Smooth muscle cell (in vitro differentiated cells): Measurements from ENCODE around the gene FAAP100. TPM values are rescaled to one million over a fixed set of nuclear protein-coding genes. Genes with fewer than 3 reads are reported as not detected.

Experiments used
- DNase-seq: peaks from one replicate; lab custom pipeline; 2025; ENCODE audit not compliant: unreplicated experiment; lab: John Stamatoyannopoulos, UW
- H2AFZ ChIP-seq: fragments of 200-600 bp; sonication (generic); 2 replicates; pipeline ENCODE4 v1.6.0; 2016; ENCODE audit warnings: antibody characterized with exemption, low read depth, mild to moderate bottlenecking
- H3F3A ChIP-seq: fragments of 200-600 bp; sonication (generic); 2 replicates; pipeline ENCODE4 v1.6.0; 2017; ENCODE audit warnings: antibody characterized with exemption, low read depth
- H3K27ac ChIP-seq: fragments of 200-600 bp; sonication (generic); 2 replicates; pipeline ENCODE4 v1.5.1; 2016; ENCODE audit warnings: low read depth, mild to moderate bottlenecking
- H3K27me3 ChIP-seq: fragments of 200-600 bp; sonication (generic); 2 replicates; pipeline ENCODE4 v1.6.1; 2016; ENCODE audit warnings: low read depth, mild to moderate bottlenecking
- H3K36me3 ChIP-seq: fragments of 200-600 bp; sonication (generic); 2 replicates; pipeline ENCODE4 v1.5.1; 2016; ENCODE audit warnings: low read depth
- H3K4me1 ChIP-seq: fragments of 200-600 bp; sonication (generic); 2 replicates; pipeline ENCODE4 v1.5.1; 2016; ENCODE audit warnings: low read depth
- H3K4me2 ChIP-seq: fragments of 200-600 bp; sonication (generic); 2 replicates; pipeline ENCODE4 v1.6.0; 2016; ENCODE audit warnings: mild to moderate bottlenecking
- H3K4me3 ChIP-seq: fragments of 200-600 bp; sonication (generic); 2 replicates; pipeline ENCODE4 v1.5.1; 2016; ENCODE audit warnings: mild to moderate bottlenecking
- H3K79me2 ChIP-seq: fragments of 200-600 bp; sonication (generic); 2 replicates; pipeline ENCODE4 v1.6.0; 2016; ENCODE audit warnings: low read depth, mild to moderate bottlenecking
- H3K9ac ChIP-seq: fragments of 200-600 bp; sonication (generic); 2 replicates; pipeline ENCODE4 v1.6.0; 2016; ENCODE audit warnings: low read depth
- H3K9me3 ChIP-seq: fragments of 200-600 bp; sonication (generic); replicated peaks from 2 replicates; pipeline ENCODE4 v1.5.1; 2016; ENCODE audit warnings: low read depth
- H4K20me1 ChIP-seq: fragments of 200-600 bp; sonication (generic); 2 replicates; pipeline ENCODE4 v1.6.0; 2016; ENCODE audit warnings: low read depth
- CTCF ChIP-seq: fragments of 200-600 bp; sonication (generic); IDR thresholded peaks from 2 replicates; pipeline ENCODE4 v1.5.1; 2017; ENCODE audit warnings: borderline replicate concordance, mild to moderate bottlenecking, antibody characterized with exemption; ENCODE audit not compliant: insufficient read depth, poor library complexity, severe bottlenecking
- WGBS: methylation state at CpG from one replicate; pipeline ENCODE4 v1.1.7; 2016; ENCODE audit warnings: low lambda C conversion rate; 5-methylcytosine and 5-hydroxymethylcytosine counted together
- polyA plus RNA-seq: library from polyadenylated mRNA; unstranded; fragments of >200 nt; fragmentation: Nextera tagmentation; extraction: Ambion mirVana; gene quantifications from 2 replicates; pipeline ENCODE4 v1.2.1, GENCODE V29; 2016
- total RNA-seq: library from RNA; depleted of rRNA; stranded (reverse); fragments of >200 nt; gene quantifications from 2 replicates; pipeline ENCODE4 v1.2.3, GENCODE V29; 2014

FAAP100 gene
- total and polyA plus RNA-seq, 2 experiments from 2014 or later, result 17.9 to 28.5 TPM

GRCh38 chr17:81556175-81556691 lies 4.1 kb upstream of the FAAP100 start:
- no peak for DNase-seq
- Histone ChIP-seq H3K79me2 (peaks cover 6% of the 10 kb centered on the region), H3K27ac (peak overlapping the region; percentile 21), H3K9ac (no peak overlapping the region), H3F3A (peaks cover 22% of the 10 kb centered on the region), H4K20me1 (peaks cover 16% of the 10 kb centered on the region), H3K36me3 (no peaks in the 10 kb centered on the region), H3K4me3 (no peak overlapping the region), H3K27me3 (no peaks in the 10 kb centered on the region), H3K4me2 (no peak overlapping the region), H3K4me1 (peaks cover under 1% of the 10 kb centered on the region), H3K9me3 (no peaks in the 10 kb centered on the region), H2AFZ (no peak overlapping the region)
- TF ChIP-seq CTCF, result no peak
- 85% methylated on average over 9 of the region's 9 CpGs for WGBS

- Histone ChIP-seq H3K79me2 (peaks cover 14% of the 10 kb centered on the region), H3K27me3 (no peaks in the 10 kb centered on the region), H2AFZ (no peak overlapping the region), H3K4me1 (peaks cover 3% of the 10 kb centered on the region), H3F3A (peaks cover 20% of the 10 kb centered on the region), H3K9ac (no peak overlapping the region), H4K20me1 (peaks cover 21% of the 10 kb centered on the region), H3K4me3 (peak overlapping the region; percentile 86), H3K4me2 (peak overlapping the region; percentile 87), H3K27ac (peak overlapping the region; percentile 61), H3K36me3 (no peaks in the 10 kb centered on the region), H3K9me3 (no peaks in the 10 kb centered on the region)
- DNase-seq, result no peak
- TF ChIP-seq CTCF, result no peak
- 68% methylated on average over 24 of the region's 24 CpGs for WGBS
These were observed 1.5 kb upstream of the FAAP100 start for GRCh38 chr17:81553616-81554181.

GRCh38 chr17:81553018-81553615 lies 964 bp upstream of the FAAP100 start:
- H2AFZ ChIP-seq, result no peak overlapping the region
- H3F3A ChIP-seq, result peaks cover 20% of the 10 kb centered on the region
- H3K27ac ChIP-seq, result peak overlapping the region; percentile 61
- peak overlapping the region; percentile 86 for H3K4me3 ChIP-seq
- H3K4me1 ChIP-seq, result peaks cover 3% of the 10 kb centered on the region
- no peaks in the 10 kb centered on the region for H3K9me3 ChIP-seq
- peak; percentile 37 for DNase-seq
- H3K36me3 ChIP-seq, result no peaks in the 10 kb centered on the region
- WGBS, result 6% methylated on average over 19 of the region's 19 CpGs
- no peak for TF ChIP-seq CTCF
- H3K79me2 ChIP-seq, result peaks cover 14% of the 10 kb centered on the region
- no peaks in the 10 kb centered on the region for H3K27me3 ChIP-seq
- H4K20me1 ChIP-seq, result peaks cover 21% of the 10 kb centered on the region
- H3K4me2 ChIP-seq, result peak overlapping the region; percentile 87
- H3K9ac ChIP-seq, result peak overlapping the region; percentile 79
